K562 (cell line): ENCODE data around the gene ARID3A. TPM values are rescaled to one million over a fixed set of nuclear protein-coding genes. Genes with fewer than 3 reads are reported as not detected.

Source experiments
- GTF2B ChIP-seq: IDR thresholded peaks from 2 replicates; pipeline ENCODE4 v1.6.1; 2011; ENCODE audit not compliant: insufficient read length; ENCODE audit errors: extremely low read depth
- HOXB6 ChIP-seq: fragments of 250-450 bp; sonication (Bioruptor Pico); IDR thresholded peaks from 2 replicates; pipeline ENCODE4 v1.5.1; 2022; ENCODE audit warnings: mild to moderate bottlenecking, borderline replicate concordance
- NFATC3 ChIP-seq: fragments of 450-650 bp; IDR thresholded peaks from 2 replicates; pipeline ENCODE4 v1.6.1; 2017; ENCODE audit warnings: mild to moderate bottlenecking
- PHF8 ChIP-seq: fragments of 200-600 bp; sonication (generic); IDR thresholded peaks from 2 replicates; pipeline ENCODE4 v1.6.1; 2012; ENCODE audit warnings: mixed run types, mild to moderate bottlenecking, inconsistent platforms, low read length, moderate library complexity, borderline replicate concordance
- PML ChIP-seq: IDR thresholded peaks from 2 replicates; pipeline ENCODE4 v1.6.1; 2012; ENCODE audit warnings: low read length, inconsistent platforms
- POLR2A ChIP-seq: fragments of 450-650 bp; conservative IDR thresholded peaks from 2 replicates; pipeline ENCODE4 v1.6.1; 2016
- RAD21 ChIP-seq, 2 experiments: fragments of 250-450 bp in 1 of 2; fragments of 450-650 bp in 1 of 2; sonication (Bioruptor Pico) in 1 of 2; formaldehyde crosslinking in 1 of 2; IDR thresholded peaks in 1 of 2; conservative IDR thresholded peaks in 1 of 2; 2 replicates each; pipeline versions ENCODE4 v1.4.0 to v1.8.0; 2020 to 2022; ENCODE audit warnings: mild to moderate bottlenecking in 2 of 2, moderate library complexity in 1 of 2
- REST ChIP-seq, 2 experiments: fragments of 450-650 bp; formaldehyde crosslinking in 1 of 2; IDR thresholded peaks; 2 replicates each; pipeline versions ENCODE4 v1.4.0 to v1.6.1; 2014 to 2020; ENCODE audit warnings: mild to moderate bottlenecking in 2 of 2, borderline replicate concordance in 1 of 2, low read depth in 1 of 2
- SLC30A9 ChIP-seq: fragments of 250-450 bp; sonication (Bioruptor Pico); IDR thresholded peaks from 2 replicates; pipeline ENCODE4 v1.8.0; 2022; ENCODE audit warnings: mild to moderate bottlenecking, moderate library complexity
- TCF7L2 ChIP-seq: fragments of 150-350 bp; IDR thresholded peaks from 2 replicates; pipeline ENCODE4 v1.6.1; 2016; ENCODE audit warnings: low read depth, mild to moderate bottlenecking, low read length, moderate library complexity
- TGIF2 ChIP-seq: sonication (generic); formaldehyde crosslinking; IDR thresholded peaks from 2 replicates; pipeline ENCODE4 v1.8.1; 2022; ENCODE audit warnings: mild to moderate bottlenecking, missing genetic modification reagents, moderate library complexity
- ZBTB8A ChIP-seq: fragments of 450-650 bp; IDR thresholded peaks from 2 replicates; pipeline ENCODE4 v1.6.1; 2018; ENCODE audit warnings: mild to moderate bottlenecking, moderate library complexity; ENCODE audit not compliant: partially characterized antibody
- ZNF143 ChIP-seq: sonication (generic); formaldehyde crosslinking; IDR thresholded peaks from 2 replicates; pipeline ENCODE4 v1.9.0; 2022; ENCODE audit warnings: mild to moderate bottlenecking, missing genetic modification reagents
- ZNF253 ChIP-seq: fragments of 250-450 bp; sonication (Bioruptor Pico); conservative IDR thresholded peaks from 2 replicates; pipeline ENCODE4 v1.6.1; 2021; ENCODE audit warnings: mild to moderate bottlenecking
- polyA plus RNA-seq, 8 experiments: library from polyadenylated mRNA; depleted of rRNA in 4 of 8; stranded (reverse) in 5 of 8; unstranded in 3 of 8; fragments of >200 nt; fragmentation: Nextera tagmentation in 2 of 8; fragmentation: Illumina TruSeq in 1 of 8; extraction: Ambion mirVana in 2 of 8; extraction: Trizol in 1 of 8; gene quantifications; 2 replicates each; pipeline versions ENCODE4 v1.2.1 to v1.2.3, GENCODE V29; 2011 to 2014; ENCODE audit warnings: inconsistent platforms in 1 of 8, missing spikeins in 1 of 8
- total RNA-seq, 7 experiments: library from RNA; depleted of rRNA in 6 of 7; stranded (reverse); fragments of >200 nt in 6 of 7; fragmentation: Illumina TruSeq in 2 of 7; extraction: Trizol in 2 of 7; gene quantifications; 2 replicates each; pipeline versions ENCODE4 v1.2.1 to v1.2.3, GENCODE V29; 2011 to 2021; ENCODE audit warnings: low replicate concordance in 1 of 7
- TF ChIP-seq, protein P1 (sequence below): fragments of 450-650 bp; formaldehyde crosslinking; IDR thresholded peaks from 2 replicates; pipeline ENCODE4 v1.4.0; 2020; ENCODE audit warnings: mild to moderate bottlenecking, moderate library complexity

Gene ARID3A
- total and polyA plus RNA-seq, 9 of the 15 experiments (the other 6 are each of a cell fraction or from before 2014, with no cell fraction given) = 1.4 to 118 (median 31.2) TPM

- no peak for TF ChIP-seq REST (IDR thresholded peaks at IDR 0.05; ENCODE audit: borderline replicate concordance)
- TF ChIP-seq REST (CRISPR knock-in tag; IDR thresholded peaks at IDR 0.05; ENCODE audit: low read depth) = 0 out of 2 replicates have a peak, but pooled peaks have one; percentile 19
- no peak for TF ChIP-seq RAD21 (CRISPR knock-in tag; conservative IDR thresholded peaks at IDR 0.05 in 1 of 2, IDR thresholded peaks at IDR 0.05 in 1 of 2)
- TF ChIP-seq, protein P1, sequence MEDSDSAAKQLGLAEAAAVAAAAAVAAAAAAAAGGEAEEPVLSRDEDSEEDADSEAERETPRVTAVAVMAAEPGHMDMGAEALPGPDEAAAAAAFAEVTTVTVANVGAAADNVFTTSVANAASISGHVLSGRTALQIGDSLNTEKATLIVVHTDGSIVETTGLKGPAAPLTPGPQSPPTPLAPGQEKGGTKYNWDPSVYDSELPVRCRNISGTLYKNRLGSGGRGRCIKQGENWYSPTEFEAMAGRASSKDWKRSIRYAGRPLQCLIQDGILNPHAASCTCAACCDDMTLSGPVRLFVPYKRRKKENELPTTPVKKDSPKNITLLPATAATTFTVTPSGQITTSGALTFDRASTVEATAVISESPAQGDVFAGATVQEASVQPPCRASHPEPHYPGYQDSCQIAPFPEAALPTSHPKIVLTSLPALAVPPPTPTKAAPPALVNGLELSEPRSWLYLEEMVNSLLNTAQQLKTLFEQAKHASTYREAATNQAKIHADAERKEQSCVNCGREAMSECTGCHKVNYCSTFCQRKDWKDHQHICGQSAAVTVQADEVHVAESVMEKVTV = no peak
- no peak for TF ChIP-seq ZBTB8A
- TF ChIP-seq POLR2A = peak; percentile 78; the same call in 1 of the 2 replicates
- TF ChIP-seq ZNF143 (CRISPR knock-in tag) = peak; percentile 49; the same call in 1 of the 2 replicates
- TF ChIP-seq SLC30A9 (CRISPR knock-in tag) = no peak
- no peak for TF ChIP-seq HOXB6
- peak; percentile 79; the same call in 1 of the 2 replicates for TF ChIP-seq PHF8
- 0 out of 2 replicates have a peak, but pooled peaks have one; percentile 46 for TF ChIP-seq TGIF2 (CRISPR knock-in tag)
- no peak for TF ChIP-seq NFATC3
- TF ChIP-seq TCF7L2 = peak; percentile 87
- no peak for TF ChIP-seq GTF2B
- TF ChIP-seq ZNF253 (CRISPR knock-in tag) = no peak
- TF ChIP-seq PML = peak; percentile 47; the same call in 1 of the 2 replicates
Measured at GRCh38 chr19:984165-984967, 58.5 kb downstream of the ARID3A start, which contains the start of gene WDR18 (continued).
